ENCODE results near the gene MTX2.

Gene MTX2

DNA sequence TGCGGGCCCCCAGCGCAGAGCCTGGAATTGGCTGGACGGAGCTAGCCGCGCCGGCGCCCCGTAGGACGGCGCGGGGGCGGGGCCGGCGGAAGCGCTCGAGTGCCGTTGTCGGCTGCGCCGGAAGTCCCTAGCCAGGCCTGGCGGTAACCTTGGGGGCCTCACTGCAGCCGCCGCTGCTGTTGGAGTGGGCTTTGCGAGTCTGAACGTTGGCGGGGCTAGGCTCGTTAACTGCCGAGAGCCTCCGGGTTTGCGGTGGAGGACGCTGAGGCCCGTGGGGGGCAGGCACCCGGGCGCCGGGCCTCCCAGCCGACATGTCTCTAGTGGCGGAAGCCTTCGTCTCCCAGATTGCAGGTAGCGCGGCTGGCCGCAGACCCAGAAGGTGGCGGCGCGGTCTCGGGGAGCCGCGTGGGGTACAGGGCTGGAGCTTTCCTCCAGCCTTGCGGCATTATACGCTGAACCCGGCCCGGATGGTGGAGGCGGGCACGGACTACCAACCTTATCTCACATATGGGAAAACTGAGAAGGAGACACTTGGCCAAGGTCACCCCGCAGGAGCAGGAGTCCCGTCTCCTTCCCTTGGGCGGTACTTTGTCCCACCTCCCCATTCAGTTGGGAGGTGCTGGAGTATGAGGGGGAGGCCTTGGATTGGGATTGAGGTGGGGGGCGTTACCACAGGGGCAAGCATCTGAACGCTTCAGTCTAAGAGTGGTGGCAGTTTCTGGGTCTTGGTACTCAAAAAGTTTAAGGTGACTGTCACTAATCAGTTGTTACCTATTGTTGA lies at the start of gene MTX2:
Gene MTX2, plus strand, starts transcription at position 124 of the 781 bp plus-strand sequence. Its CDS starts 188 bp downstream, at position 312.
- DNase-seq (ENCODE audit: extremely low read depth in 1 of 2, low read depth in 1 of 2): peak; percentile 12 to 51

DNA sequence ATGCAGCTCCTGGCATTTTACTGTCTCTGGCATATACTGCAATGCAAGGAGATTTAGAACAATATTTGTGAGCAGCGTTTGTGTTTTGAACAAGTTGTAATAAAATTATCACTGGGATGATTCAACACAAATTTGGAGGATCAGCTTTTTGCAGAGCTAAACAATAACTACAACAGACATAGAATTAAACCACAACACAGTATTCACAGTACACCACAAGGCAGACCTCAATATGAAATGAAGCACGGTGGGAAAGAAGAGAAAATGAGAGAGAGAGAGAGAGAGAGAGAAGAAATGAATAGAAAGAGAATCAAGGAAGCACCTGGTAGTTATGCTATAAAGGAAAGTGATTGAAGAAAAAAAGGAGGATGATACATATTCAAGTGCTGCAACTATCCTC lies 41.4 kb upstream of the MTX2 start:
- DNase-seq (ENCODE audit: extremely low read depth in 1 of 2, low read depth in 1 of 2): no peak

DNA sequence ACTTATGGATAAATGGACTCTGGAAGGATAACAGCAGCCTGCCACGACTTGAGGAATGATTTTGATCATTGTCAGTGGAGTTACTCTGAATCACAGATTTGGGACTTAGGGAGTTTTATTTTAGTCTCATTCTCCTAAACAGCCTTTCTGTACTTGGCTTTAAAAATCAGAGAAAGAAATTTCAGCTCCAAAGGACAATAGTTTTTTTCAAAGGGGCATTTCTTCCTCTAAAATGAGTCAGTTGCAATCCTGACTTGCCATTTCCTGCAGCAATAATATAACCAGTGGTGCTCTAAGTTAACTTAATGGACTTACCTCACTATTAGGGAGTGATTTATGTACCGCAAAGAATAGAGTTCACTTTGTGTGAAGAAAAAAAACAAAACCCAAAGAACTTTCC lies 35.1 kb upstream of the MTX2 start:
- no peak for DNase-seq (ENCODE audit: extremely low read depth in 1 of 2, low read depth in 1 of 2)

DNA sequence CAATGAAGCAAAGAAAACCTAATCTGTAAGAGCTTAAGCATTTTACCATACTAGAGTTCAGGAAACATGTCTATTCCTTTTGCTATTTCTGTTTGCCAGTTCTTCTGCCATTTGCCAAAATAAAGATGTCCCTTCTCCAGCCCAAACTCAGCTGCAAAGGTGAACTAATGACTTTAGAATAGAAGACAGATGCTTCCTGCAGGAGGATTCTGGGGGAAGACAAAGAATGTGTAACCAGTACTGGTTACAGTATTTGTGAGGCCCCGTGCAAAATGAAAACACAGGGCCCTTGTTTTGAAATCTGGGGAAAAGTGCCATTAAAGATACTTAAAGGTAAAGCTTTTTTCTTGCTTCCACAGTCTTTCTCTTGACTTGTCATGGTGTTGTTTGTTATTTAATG lies 34.3 kb upstream of the MTX2 start:
- no peak for DNase-seq (ENCODE audit: extremely low read depth in 1 of 2, low read depth in 1 of 2)

DNA sequence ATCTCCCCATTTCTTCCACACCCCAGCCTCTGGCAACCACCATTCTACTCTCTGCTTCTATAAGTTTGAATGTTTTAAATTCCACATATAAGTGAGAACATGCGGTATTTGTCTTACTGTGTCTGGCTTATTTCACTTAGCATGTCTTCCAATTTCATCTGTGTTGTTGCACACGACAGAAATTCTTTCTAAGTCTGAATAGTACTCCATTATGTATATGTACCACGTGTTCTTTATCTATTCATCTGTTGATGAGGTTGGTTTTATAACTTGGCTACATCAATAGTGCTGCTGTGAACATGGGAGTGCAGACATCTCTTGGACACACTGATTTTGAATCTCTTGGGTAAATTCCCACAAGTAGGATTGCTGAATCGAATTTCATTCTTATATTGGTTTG lies 31.8 kb upstream of the MTX2 start:
- no peak for DNase-seq (ENCODE audit: extremely low read depth in 1 of 2, low read depth in 1 of 2)

DNA sequence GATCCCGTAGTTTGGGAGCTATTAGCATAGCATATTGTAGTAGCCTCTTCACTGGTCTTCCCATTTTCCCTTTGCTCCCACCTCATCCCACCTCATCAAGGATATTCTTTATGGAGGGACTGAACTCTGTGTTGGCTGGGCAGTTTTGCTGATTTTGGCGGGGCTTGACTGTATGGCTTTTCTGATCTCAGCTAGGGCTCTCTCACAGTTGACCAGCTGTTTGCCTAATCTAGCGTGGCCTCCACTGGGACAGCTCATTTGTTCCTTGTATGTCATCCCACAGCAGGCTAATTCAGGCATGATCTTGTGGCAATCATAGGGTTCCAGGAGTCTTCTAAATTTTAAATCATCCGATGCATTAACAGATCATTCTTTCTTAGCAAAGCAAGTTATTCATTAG lies 30.2 kb upstream of the MTX2 start:
- DNase-seq (ENCODE audit: extremely low read depth in 1 of 2, low read depth in 1 of 2): no peak

DNA sequence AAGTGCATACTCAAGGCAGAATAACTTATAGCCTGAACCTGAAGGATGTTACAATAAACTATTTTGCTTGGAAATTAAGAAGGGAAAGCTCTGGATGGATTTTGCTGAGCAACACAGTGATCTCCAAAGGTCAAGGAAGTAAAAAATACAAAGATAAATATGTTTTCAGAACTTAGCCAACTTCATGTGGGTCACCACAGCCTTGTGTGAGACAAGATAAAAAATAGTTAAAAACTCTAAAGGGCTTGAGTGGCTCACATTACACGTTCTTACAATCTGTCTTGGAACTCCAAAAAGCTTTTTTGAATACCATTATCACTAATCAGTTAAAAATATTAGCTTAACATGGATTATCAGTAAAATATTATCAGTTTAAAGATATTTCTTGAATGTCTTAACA lies 28.9 kb upstream of the MTX2 start:
- no peak for DNase-seq (ENCODE audit: extremely low read depth in 1 of 2, low read depth in 1 of 2)

DNA sequence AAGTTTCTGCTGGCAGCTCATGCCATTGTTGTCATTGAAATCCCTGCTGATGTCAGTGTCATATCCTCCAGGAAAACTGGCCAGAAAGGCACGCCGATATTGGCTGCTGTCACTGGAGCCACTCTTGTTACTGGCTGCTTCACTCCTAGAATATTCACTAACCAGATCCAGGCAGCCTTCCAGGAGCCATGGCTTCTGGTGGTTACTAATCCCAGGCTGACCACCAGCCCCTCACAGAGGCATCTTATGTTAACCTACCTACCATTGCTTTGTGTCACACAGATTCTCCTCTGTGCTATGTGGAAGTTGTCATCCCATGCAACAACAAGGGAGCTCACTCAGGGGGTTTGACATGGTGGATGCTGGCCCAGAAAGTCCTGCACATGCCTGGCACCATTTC lies 27.0 kb upstream of the MTX2 start:
- no peak for DNase-seq (ENCODE audit: extremely low read depth in 1 of 2, low read depth in 1 of 2)

DNA sequence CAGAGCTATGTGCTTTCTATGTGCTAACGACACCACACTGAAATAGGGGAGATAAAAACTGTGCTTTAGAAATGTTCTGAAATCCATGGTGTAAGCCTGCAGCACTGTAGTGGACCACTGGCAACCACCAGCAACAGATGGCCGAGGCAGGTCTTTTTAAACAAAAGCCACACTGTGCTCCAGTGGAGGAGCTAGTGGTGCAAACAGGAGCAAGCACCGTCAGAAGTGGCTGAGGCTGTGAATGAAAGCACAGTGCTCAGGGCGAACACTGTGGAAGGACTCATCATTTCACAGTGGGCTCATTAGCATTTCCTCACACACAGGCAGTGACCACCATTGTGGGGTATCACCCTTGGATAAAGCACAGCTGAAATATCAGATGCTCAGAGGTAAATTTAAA lies 22.9 kb upstream of the MTX2 start:
- no peak for DNase-seq (ENCODE audit: extremely low read depth in 1 of 2, low read depth in 1 of 2)

DNA sequence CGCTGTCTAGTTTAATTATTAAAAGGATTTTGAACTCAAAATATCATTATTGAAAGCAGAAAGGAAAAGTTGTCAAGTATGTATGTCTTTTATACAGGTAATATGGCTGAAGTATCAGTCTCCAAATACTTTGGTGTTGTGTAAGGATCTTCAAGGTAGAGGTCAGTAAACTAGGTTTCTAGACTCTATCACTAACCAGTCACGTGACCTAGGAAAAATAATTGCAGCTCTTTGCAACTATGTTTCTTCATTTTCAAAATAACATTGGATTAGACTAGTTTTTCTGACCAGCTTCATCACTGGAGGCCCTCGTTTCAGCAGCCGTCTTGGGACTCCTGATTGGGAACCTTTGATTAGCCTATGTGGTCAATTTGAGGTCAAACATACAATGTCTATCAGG lies 21.4 kb upstream of the MTX2 start:
- no peak for DNase-seq (ENCODE audit: extremely low read depth in 1 of 2, low read depth in 1 of 2)

DNA sequence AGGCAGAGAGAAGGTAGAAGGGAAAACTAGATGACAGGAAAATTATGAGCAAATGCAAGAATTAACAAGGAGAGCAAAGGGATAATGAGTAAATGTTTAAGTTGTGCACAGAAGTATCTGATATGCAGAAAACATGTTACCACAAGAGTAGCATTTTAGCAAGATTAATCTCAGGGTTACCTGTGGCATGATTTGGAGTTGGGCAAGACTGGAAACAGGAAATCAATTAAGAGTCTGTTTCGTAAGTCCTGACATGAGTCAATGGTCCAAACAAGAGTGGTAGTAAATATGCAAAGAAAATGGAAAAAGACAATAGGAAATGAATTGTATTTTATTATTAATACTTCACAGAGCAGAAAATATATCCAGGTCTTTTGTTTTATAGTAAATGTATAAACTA lies 17.3 kb upstream of the MTX2 start:
- DNase-seq (ENCODE audit: extremely low read depth in 1 of 2, low read depth in 1 of 2): no peak

DNA sequence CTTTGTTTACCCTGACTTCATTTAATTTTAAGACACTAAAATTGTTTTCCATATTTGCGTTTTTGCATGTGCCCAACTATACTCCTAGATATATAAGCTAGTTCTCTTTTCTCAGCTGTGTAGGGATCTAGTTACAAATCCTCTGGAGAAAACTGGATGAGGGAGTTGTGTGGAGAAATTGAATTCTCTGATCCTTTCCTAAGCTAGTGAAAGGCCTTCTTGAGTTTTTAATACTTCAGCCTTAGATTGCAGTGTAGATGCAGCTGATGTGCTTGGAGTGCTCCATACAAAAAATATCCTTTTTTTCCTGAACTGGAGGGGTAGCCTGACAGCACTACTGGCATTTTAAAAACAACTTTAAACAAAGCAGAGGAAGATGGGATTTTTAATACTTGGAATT lies 8.6 kb upstream of the MTX2 start:
- DNase-seq (ENCODE audit: extremely low read depth in 1 of 2, low read depth in 1 of 2): no peak

DNA sequence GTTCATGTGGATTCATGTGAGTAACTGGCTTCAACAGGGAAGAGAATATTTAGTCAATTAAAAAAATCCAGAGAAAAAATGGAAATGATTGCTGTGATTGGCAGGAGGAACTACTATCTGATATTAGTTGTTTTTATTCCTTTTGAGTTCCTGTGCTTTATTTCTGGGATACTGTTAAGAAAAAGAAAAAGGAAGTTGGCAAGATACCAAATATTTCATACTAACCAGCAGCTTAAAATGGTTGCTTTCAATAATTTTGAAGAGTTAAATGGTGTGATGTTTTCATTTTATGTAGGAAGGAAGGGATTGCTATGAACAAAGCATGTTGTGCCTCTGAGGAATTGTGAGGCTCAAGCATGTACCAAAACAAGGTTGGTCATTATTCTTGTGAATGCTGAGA lies 8.1 kb upstream of the MTX2 start:
- no peak for DNase-seq (ENCODE audit: extremely low read depth in 1 of 2, low read depth in 1 of 2)

DNA sequence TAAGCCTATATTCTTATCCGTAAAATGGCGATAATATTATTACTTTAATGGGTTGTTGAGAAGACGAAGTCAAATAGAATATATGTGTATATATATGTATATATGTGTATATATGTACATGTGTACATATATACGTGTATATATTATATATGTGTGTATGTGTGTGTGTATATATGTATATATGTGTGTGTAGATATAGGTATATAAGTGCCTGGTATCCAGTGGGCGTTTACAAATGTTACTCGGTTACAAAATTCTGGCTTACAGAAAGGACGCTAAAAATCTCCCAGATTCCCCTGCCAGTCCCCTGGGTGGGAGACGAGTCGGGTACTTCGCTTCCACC lies 295 bp upstream of the MTX2 start:
- DNase-seq (ENCODE audit: extremely low read depth in 1 of 2, low read depth in 1 of 2): no peak

DNA sequence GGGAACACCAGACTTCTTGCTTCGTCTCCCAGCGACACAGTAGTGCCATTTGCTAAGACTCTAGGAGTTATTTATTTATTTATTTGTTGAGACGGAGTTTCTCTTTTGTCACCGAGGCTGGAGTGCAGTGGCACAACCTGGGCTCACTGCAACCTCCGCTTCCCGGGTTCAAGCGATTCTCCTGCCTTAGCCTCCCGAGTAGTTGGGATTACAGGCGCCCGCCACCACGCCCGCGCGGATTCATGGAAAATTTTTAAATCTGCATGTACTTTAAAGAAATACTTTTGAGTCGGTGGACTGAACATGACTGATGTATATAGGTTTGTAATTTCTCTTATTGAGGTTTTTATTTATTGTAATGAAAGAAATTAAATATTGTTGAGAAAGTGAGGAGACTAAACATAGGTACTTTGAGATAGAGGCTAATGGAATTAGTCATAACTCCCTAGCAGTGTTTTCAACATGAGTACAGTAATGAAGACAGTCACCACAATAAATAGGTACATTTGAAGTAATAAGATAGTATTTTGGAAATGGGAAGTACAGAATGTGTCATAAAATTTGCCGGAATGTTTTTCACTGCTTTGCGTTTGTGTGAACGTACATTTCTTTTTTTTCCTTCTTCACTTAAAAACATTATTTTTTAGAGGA lies 983 bp downstream of the MTX2 start:
- DNase-seq (ENCODE audit: extremely low read depth in 1 of 2, low read depth in 1 of 2): no peak

DNA sequence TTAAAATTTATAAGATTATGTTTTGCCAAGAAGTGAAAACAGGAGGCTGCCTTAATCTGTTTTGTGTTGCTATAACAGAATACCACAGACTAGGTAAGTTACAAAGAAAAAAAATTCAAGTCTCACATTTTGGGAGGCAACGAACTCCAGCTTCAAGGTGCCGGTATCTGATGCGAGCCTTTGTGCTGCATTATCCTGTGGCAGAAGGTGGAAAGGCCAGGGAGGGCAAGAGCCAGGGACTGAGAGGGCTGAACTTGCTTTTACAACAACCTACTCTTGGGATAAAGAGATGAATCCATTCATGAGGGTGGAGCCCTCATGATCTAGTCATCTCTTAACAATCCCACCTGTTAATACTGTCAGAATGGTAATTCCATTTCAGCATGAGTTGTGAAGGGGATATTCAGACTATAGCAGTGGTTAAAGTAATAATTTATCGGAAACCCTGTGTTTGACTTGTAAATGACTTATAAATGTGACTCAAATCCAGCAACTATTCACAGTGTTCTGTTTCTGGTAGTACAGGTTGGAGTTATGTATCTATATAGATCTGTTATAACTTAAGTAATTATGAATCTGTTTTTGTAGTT lies 3.7 kb downstream of the MTX2 start:
- no peak for DNase-seq (ENCODE audit: extremely low read depth in 1 of 2, low read depth in 1 of 2)

DNA sequence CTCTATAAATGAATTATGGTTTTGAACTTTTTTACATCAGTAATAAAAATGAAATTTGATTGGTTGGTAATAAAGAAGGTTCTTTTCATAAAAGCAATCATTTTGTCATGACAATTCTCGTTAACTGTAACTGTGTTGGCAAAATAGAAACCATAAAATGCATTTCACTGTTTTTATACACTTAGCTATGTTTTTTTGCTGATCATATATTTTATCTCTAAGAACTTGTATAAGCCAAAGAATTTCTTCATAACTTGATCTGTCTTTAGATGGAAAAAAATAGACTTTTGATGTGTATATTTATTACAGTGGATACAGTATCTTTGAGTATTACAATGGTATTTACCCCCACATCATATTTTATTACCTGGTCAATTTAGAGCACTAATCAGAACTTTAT lies 9.7 kb downstream of the MTX2 start:
- DNase-seq (ENCODE audit: extremely low read depth in 1 of 2, low read depth in 1 of 2): no peak

DNA sequence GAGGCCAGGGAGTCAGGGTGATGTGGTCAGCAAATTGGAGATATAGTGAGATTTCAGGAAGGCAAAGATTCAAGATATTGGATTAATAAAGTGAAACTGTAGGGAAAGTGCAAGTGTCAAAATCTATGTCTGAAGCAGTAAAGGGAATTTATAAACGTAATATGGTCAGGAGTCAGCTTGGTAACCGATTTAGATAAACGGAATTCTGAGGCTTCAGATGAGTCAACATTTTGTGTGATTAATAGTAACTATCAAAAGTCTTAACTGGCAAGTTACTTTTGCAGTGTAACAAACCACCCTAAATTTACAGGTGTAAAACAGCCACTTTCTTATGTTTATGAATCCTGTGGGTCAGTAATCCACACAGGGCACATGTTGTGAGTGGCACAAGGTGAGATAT lies 10.9 kb downstream of the MTX2 start:
- no peak for DNase-seq (ENCODE audit: extremely low read depth in 1 of 2, low read depth in 1 of 2)

DNA sequence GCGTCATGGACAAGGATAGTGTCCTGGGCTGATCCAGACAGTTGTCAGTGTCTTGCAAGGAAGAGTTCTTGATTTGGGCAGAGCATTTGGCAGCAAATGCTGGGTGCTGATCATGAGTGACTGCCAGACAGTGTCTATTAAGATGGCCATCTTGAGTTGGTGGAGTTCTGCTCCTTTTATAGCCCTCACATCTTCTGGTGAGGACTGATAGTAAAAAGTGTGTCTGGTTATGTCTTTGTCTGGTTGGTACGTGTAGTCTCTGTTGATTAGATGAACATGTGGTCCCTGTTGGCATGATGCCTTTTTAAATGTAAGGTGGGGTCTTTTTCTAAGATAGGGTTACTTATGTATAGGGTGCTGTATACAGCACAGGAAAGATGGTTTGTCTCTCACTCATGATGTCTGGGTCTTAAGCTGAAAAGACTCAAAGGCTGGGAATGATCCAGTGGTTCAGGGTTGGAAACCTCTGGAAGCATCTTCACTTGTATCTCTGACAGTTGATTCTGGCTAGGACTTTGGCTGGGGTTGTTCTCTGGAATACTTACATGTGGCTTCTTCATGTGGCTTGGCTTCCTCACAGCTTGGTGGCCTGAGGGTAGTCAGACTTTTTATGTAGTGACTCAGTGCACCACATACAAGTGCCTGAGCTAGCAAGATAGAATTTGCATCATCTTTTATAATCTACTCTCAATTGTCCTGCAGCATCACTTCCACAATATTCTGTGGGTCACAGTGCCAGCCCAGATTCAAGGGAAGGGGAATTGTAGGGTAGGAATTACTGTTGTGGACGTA lies 11.8 kb downstream of the MTX2 start:
- no peak for DNase-seq (ENCODE audit: extremely low read depth in 1 of 2, low read depth in 1 of 2)

DNA sequence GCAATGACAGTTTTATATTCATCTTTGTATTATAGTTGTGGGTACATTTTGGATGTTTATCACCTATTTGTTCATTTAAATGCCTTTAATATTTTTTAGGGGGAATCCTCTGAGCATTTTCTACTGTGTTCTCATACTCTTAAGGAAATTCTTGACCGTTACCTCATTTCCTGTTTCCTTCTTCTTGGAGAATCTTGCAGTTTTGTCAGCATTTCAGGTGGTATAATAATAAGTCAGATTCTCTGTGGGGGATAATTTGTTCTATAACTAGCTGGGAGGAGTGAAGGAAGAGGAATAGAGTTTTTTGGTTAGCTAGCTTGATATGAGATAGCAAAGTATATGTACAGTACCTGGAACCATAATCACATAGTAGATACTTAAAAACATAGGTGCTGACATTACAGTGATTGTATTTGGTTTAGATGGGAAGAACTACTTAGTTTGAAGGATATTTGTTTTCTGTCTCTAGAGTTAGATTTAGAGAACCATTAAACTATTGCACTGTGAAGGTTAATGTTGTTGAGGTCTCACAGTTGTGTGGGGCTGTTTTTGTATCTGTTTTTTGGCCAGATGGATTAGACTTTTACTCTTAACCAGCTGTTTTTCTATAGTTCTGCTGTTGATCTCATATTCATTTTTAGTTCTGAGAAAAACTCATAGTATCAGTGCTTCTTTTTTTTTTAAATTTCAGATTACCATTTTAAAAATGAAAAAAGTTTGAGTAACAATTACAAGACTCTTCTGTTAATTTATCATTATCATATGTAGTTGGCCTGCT lies 14.2 kb downstream of the MTX2 start:
- DNase-seq (ENCODE audit: extremely low read depth in 1 of 2, low read depth in 1 of 2): no peak

DNA sequence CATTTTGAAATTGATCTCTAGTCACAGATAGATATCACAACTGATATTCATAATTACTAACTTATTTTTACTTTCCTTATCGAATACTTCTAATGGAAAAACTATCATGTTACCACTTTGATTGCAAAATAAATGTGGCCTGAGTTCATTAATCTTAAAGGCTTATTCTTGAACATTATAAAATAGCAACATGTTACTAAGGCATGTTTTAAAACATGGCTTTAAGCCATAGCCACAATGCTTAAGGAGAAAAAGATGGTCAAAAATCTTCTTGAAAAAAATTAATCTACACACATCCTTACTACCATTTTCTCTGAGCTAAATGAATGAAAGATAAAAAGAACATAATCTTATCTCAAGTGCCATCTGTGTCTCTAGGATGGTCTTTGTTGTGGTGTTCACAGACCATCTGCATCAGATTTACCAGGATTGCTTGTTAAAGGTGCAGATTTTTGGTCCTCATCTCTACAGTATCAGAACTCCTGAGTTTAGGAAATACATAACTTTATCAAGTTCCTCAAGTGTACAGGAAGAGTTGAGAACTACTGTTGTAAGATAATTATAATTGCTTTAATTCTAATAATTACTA lies 15.3 kb downstream of the MTX2 start:
- no peak for DNase-seq (ENCODE audit: extremely low read depth in 1 of 2, low read depth in 1 of 2)
